H9 (cell line): Measurements from ENCODE around the gene DAAM2. TPM values are rescaled to one million over a fixed set of nuclear protein-coding genes. Genes with fewer than 3 reads are reported as not detected.

Experiments used
- DNase-seq: peaks from one replicate; pipeline ENCODE4 v3.0.0-alpha.2; 2017
- H2AFZ ChIP-seq: one replicate; pipeline ENCODE4 v1.6.1; 2013; ENCODE audit warnings: mild to moderate bottlenecking, low read length, control low read depth, moderate library complexity
- H2AK5ac ChIP-seq: 2 replicates; pipeline ENCODE4 v1.6.1; 2013; ENCODE audit warnings: low read length, control low read depth, mixed read lengths; ENCODE audit not compliant: insufficient read length
- H2BK120ac ChIP-seq: one replicate; pipeline ENCODE4 v1.6.1; 2013; ENCODE audit warnings: low read depth, mild to moderate bottlenecking, low read length, control low read depth, inconsistent platforms; ENCODE audit not compliant: poor library complexity, severe bottlenecking
- H2BK12ac ChIP-seq: 2 replicates; pipeline ENCODE4 v1.6.1; 2013; ENCODE audit warnings: low read length, control low read depth, mixed read lengths, low read depth; ENCODE audit not compliant: insufficient read length
- H2BK15ac ChIP-seq: 2 replicates; pipeline ENCODE4 v1.6.1; 2013; ENCODE audit warnings: low read depth, low read length, control low read depth
- H2BK20ac ChIP-seq: one replicate; pipeline ENCODE4 v1.6.1; 2013; ENCODE audit warnings: low read depth, mild to moderate bottlenecking, low read length, control low read depth, inconsistent platforms; ENCODE audit not compliant: poor library complexity, severe bottlenecking
- H2BK5ac ChIP-seq: 2 replicates; pipeline ENCODE4 v1.6.1; 2013; ENCODE audit warnings: low read length, control low read depth, mixed read lengths; ENCODE audit not compliant: insufficient read length
- H3K14ac ChIP-seq: 2 replicates; pipeline ENCODE4 v1.6.1; 2013; ENCODE audit warnings: low read length, control low read depth; ENCODE audit not compliant: insufficient read depth
- H3K18ac ChIP-seq: 2 replicates; pipeline ENCODE4 v1.6.1; 2013; ENCODE audit warnings: low read depth, mild to moderate bottlenecking, mixed read lengths, low read length, control low read depth; ENCODE audit not compliant: insufficient read length
- H3K23ac ChIP-seq: 2 replicates; pipeline ENCODE4 v1.6.1; 2013; ENCODE audit warnings: low read length, control low read depth, mixed read lengths, low read depth; ENCODE audit not compliant: insufficient read length
- H3K23me2 ChIP-seq: 2 replicates; pipeline ENCODE4 v1.6.1; 2013; ENCODE audit warnings: low read depth, mild to moderate bottlenecking, mixed read lengths, low read length, control low read depth; ENCODE audit not compliant: insufficient read length, poor library complexity, severe bottlenecking
- H3K27ac ChIP-seq: 2 replicates; pipeline ENCODE4 v1.5.1; 2013; ENCODE audit warnings: low read length, control low read depth, mixed read lengths, low read depth; ENCODE audit not compliant: insufficient read length
- H3K27me3 ChIP-seq: 2 replicates; pipeline ENCODE4 v1.6.1; 2013; ENCODE audit warnings: low read length, control low read depth, inconsistent platforms; ENCODE audit not compliant: insufficient read depth
- H3K4ac ChIP-seq: 2 replicates; pipeline ENCODE4 v1.6.1; 2013; ENCODE audit warnings: low read depth, mild to moderate bottlenecking, control low read depth, inconsistent platforms, low read length, moderate library complexity
- H3K4me1 ChIP-seq: 2 replicates; pipeline ENCODE4 v1.6.1; 2013; ENCODE audit warnings: low read length, control low read depth, inconsistent platforms; ENCODE audit not compliant: insufficient read depth
- H3K4me2 ChIP-seq: 2 replicates; pipeline ENCODE4 v1.6.1; 2013; ENCODE audit warnings: low read length, control low read depth, mixed read lengths; ENCODE audit not compliant: insufficient read length, insufficient read depth
- H3K56ac ChIP-seq: 2 replicates; pipeline ENCODE4 v1.6.1; 2013; ENCODE audit warnings: low read depth, mild to moderate bottlenecking, mixed read lengths, low read length, control low read depth; ENCODE audit not compliant: insufficient read length
- H3K79me1 ChIP-seq: 2 replicates; pipeline ENCODE4 v1.6.1; 2013; ENCODE audit warnings: low read depth, mild to moderate bottlenecking, moderate library complexity, low read length, control low read depth, inconsistent platforms; ENCODE audit not compliant: insufficient read depth, poor library complexity, severe bottlenecking
- H3K79me2 ChIP-seq: 2 replicates; pipeline ENCODE4 v1.6.1; 2013; ENCODE audit warnings: low read length, control low read depth, inconsistent platforms; ENCODE audit not compliant: insufficient read depth
- H3K9ac ChIP-seq: 2 replicates; pipeline ENCODE4 v1.6.1; 2013; ENCODE audit warnings: low read length, control low read depth, mixed read lengths; ENCODE audit not compliant: insufficient read length; ENCODE audit errors: extremely low read depth
- H3K9me3 ChIP-seq: one replicate; pipeline ENCODE4 v1.6.1; 2013; ENCODE audit warnings: low read depth, low read length, inconsistent platforms; ENCODE audit not compliant: control insufficient read depth
- H3T11ph ChIP-seq: one replicate; pipeline ENCODE4 v1.6.1; 2013; ENCODE audit warnings: mild to moderate bottlenecking, low read length, control low read depth, inconsistent platforms
- H4K20me1 ChIP-seq: one replicate; pipeline ENCODE4 v1.6.1; 2013; ENCODE audit not compliant: control insufficient read depth, insufficient read length, insufficient read depth
- H4K5ac ChIP-seq: 2 replicates; pipeline ENCODE4 v1.6.1; 2013; ENCODE audit warnings: low read depth, mild to moderate bottlenecking, mixed read lengths, low read length, control low read depth; ENCODE audit not compliant: insufficient read length
- H4K8ac ChIP-seq: replicated peaks from 2 replicates; pipeline ENCODE4 v1.6.1; 2013; ENCODE audit warnings: low read length, control low read depth, mixed read lengths, low read depth; ENCODE audit not compliant: insufficient read length
- H4K91ac ChIP-seq: 2 replicates; pipeline ENCODE4 v1.6.1; 2013; ENCODE audit warnings: low read depth, mild to moderate bottlenecking, moderate library complexity, mixed read lengths, low read length, control low read depth; ENCODE audit not compliant: insufficient read length
- H3K27ac Mint-ChIP-seq, 3 experiments: 2 replicates in 2 of 3; 3 replicates in 1 of 3; pipeline ENCODE4 v1.8.0; 2020 to 2021; ENCODE audit warnings: mixed read lengths in 3 of 3, mild to moderate bottlenecking in 1 of 3, moderate library complexity in 1 of 3
- H3K27me3 Mint-ChIP-seq: 2 replicates; pipeline ENCODE4 v1.8.0; 2021; ENCODE audit warnings: low read depth, mild to moderate bottlenecking, moderate library complexity, mixed read lengths
- H3K36me3 Mint-ChIP-seq, 3 experiments: 2 replicates in 2 of 3; 3 replicates in 1 of 3; pipeline ENCODE4 v1.8.0; 2020 to 2021; ENCODE audit warnings: low read depth in 3 of 3, mixed read lengths in 3 of 3; ENCODE audit not compliant: insufficient read depth in 1 of 3
- H3K4me1 Mint-ChIP-seq, 2 experiments: 2 replicates each; pipeline ENCODE4 v1.8.0; 2020; ENCODE audit warnings: mixed read lengths in 2 of 2
- H3K4me3 Mint-ChIP-seq, 2 experiments: 2 replicates in 1 of 2; 3 replicates in 1 of 2; pipeline ENCODE4 v1.8.0; 2020 to 2021; ENCODE audit warnings: mild to moderate bottlenecking in 2 of 2, mixed read lengths in 2 of 2, moderate library complexity in 1 of 2
- H3K9me3 Mint-ChIP-seq, 2 experiments: 2 replicates in 1 of 2; 3 replicates in 1 of 2; pipeline ENCODE4 v1.8.0; 2020; ENCODE audit warnings: mild to moderate bottlenecking in 2 of 2, mixed read lengths in 2 of 2, moderate library complexity in 1 of 2
- WGBS: extraction: QIAGEN DNeasy Blood & Tissue Kit; methylation state at CpG from one replicate; pipeline ENCODE4 v1.1.7; 2013; ENCODE audit warnings: missing lambda C conversion rate, low lambda C conversion rate, mixed read lengths; ENCODE audit not compliant: insufficient read length; ENCODE audit errors: extremely low coverage; 5-methylcytosine and 5-hydroxymethylcytosine counted together
- total RNA-seq: library from RNA; stranded (reverse); gene quantifications from 2 replicates; pipeline ENCODE4 v1.2.1, GENCODE V29; 2021
- TF ChIP-seq, protein P1 (sequence below): fragments of 200-600 bp; sonication (generic); conservative IDR thresholded peaks from 3 replicates; pipeline ENCODE4 v1.8.0; 2021; ENCODE audit warnings: antibody characterized with exemption, mild to moderate bottlenecking

DAAM2 gene
- total RNA-seq, 1 experiment from 2014 or later, result 1.1 TPM

DNA sequence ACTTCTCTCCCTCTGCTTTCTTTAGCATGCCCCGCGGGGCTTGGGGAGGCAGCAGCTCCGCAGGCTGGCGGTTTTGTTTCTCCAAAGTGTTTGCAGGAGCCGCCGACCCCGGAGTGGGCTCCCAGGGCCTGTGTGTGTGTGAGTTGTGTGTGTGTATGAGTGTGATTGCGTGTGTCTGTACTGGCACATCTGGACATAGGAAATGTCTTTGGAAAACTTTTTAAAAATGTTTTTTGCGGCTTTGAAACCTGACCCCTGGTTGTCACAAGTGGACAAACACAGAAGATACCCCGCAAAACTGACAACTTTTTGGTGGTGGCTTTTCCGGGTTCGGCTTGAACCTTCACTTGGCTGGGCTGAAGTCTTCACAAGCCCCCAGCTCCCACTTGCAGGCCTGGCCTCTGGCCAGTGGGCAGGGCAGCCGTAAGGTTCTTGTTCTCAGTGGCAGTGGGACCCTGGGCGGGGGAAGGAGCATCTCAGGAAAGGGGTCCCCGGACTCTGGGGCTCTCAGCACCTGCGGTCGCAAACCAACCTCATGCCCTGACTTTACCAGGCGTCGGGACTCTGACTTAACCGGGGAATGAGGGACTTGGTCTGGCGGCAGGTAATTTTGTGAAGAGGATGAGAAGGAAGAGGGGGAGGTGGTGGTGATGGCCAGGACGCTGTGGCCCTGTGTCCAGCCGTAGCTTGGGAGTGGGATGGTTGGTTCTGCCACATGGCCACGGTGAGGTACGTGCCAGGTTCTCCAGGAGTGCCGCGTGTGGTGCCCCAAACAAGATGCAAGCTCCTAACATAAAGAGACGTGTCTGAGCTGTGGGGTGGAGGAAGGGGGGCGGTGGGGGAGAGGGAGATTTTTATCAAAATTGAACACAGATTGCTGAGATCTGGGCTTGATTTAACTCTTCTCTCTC lies 619 bp downstream of the DAAM2 start:
- no peak overlapping the region; the same call in 1 of the 2 replicates for H2BK15ac ChIP-seq
- peak overlapping the region; percentile 78 for H3K4me2 ChIP-seq
- H3K4ac ChIP-seq, result no peak overlapping the region
- H4K8ac ChIP-seq, result no peak overlapping the region
- no peak overlapping the region for H4K5ac ChIP-seq
- H3K4me3 Mint-ChIP-seq, result peak overlapping the region; percentile 61 to 77
- H3K79me2 ChIP-seq, result no peaks in the 10 kb centered on the region
- WGBS, result no CpG with 5 or more reads among the region's 29 CpGs
- peaks cover 5% of the 10 kb centered on the region; the same call in 1 of the 2 replicates for H3K4me1 ChIP-seq
- H3K18ac ChIP-seq, result no peak overlapping the region
- no peak overlapping the region for H2AFZ ChIP-seq
- no peak overlapping the region for H3K9ac ChIP-seq
- peak overlapping the region; percentile 80; the same call in 1 of the 2 replicates for H3K14ac ChIP-seq
- H2BK5ac ChIP-seq, result no peak overlapping the region
- H2BK120ac ChIP-seq, result no peak overlapping the region
- no peak overlapping the region for H3K27ac ChIP-seq
- peaks cover 11 to 29% of the 10 kb centered on the region in 2 experiments for H3K4me1 Mint-ChIP-seq
- H3K36me3 Mint-ChIP-seq, result no peaks in the 10 kb centered on the region
- TF ChIP-seq, protein P1, sequence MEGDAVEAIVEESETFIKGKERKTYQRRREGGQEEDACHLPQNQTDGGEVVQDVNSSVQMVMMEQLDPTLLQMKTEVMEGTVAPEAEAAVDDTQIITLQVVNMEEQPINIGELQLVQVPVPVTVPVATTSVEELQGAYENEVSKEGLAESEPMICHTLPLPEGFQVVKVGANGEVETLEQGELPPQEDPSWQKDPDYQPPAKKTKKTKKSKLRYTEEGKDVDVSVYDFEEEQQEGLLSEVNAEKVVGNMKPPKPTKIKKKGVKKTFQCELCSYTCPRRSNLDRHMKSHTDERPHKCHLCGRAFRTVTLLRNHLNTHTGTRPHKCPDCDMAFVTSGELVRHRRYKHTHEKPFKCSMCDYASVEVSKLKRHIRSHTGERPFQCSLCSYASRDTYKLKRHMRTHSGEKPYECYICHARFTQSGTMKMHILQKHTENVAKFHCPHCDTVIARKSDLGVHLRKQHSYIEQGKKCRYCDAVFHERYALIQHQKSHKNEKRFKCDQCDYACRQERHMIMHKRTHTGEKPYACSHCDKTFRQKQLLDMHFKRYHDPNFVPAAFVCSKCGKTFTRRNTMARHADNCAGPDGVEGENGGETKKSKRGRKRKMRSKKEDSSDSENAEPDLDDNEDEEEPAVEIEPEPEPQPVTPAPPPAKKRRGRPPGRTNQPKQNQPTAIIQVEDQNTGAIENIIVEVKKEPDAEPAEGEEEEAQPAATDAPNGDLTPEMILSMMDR, result no peak
- no peaks in the 10 kb centered on the region for H4K20me1 ChIP-seq
- no peaks in the 10 kb centered on the region for H3K79me1 ChIP-seq
- no peak overlapping the region for H2AK5ac ChIP-seq
- H3K9me3 Mint-ChIP-seq, result no peaks in the 10 kb centered on the region
- H3K56ac ChIP-seq, result no peak overlapping the region
- H3T11ph ChIP-seq, result no peak overlapping the region
- peaks cover 42% of the 10 kb centered on the region for H3K27me3 Mint-ChIP-seq
- DNase-seq, result peak; percentile 46
- peaks cover 12% of the 10 kb centered on the region for H3K23me2 ChIP-seq
- H3K9me3 ChIP-seq, result no peaks in the 10 kb centered on the region
- H3K27me3 ChIP-seq, result peaks cover 5% of the 10 kb centered on the region; the same call in 1 of the 2 replicates
- H3K23ac ChIP-seq, result no peak overlapping the region
- H4K91ac ChIP-seq, result no peak overlapping the region
- H3K27ac Mint-ChIP-seq, result no peak overlapping the region
- no peak overlapping the region for H2BK20ac ChIP-seq
- no peak overlapping the region for H2BK12ac ChIP-seq
